ENCODE measurements around the gene FBXL13. TPM values are rescaled to one million over a fixed set of nuclear protein-coding genes. Genes with fewer than 3 reads are reported as not detected.

Gene FBXL13
- total and polyA plus RNA-seq, 10 of the 15 experiments (the other 5 are each of a cell fraction or from before 2014, with no cell fraction given) = 0.08 to 0.95 (median 0.28) TPM; not detected in 2

DNA sequence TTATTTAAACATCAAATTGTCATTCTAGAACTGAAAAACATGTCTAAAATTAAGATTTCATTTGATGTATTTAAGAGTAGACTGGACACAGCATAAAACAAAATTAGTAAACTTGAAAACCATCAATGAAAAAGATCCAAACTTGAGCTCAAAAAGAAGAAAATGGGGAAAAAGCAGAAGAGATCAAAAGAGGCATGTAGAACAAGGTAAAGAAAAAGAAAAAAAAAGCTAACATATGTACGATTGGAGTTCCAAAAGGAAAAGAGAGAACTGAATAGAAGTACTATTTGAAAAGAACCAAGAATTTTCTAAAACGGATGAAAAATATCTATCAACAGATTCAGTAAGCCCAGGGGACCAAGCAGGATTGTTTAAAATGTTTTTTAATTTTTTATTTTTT lies 3.6 kb downstream of the FBXL13 start:
- intact Hi-C loops (cut with micrococcal nuclease; ENCODE audit: unreplicated experiment) = no loop called here
- TF ChIP-seq PML (IDR thresholded peaks at IDR 0.05; ENCODE audit: low read length) (no peak), TCF12 (IDR thresholded peaks at IDR 0.05; ENCODE audit: low read depth, low read length) (no peak), NR2C2 (IDR thresholded peaks at IDR 0.05; ENCODE audit: borderline replicate concordance, control insufficient read depth, insufficient read length, low read depth) (no peak), ZBED1 (IDR thresholded peaks at IDR 0.05; ENCODE audit: borderline replicate concordance) (no peak), RBBP5 (conservative IDR thresholded peaks at IDR 0.05) (no peak), KDM1A (IDR thresholded peaks at IDR 0.05; ENCODE audit: borderline replicate concordance) (no peak), RUNX3 (IDR thresholded peaks at IDR 0.05; ENCODE audit: low read length) (no peak), CHD1 (IDR thresholded peaks at IDR 0.05; ENCODE audit: low read depth, low read length) (no peak)
- TF ChIP-seq, protein P1, sequence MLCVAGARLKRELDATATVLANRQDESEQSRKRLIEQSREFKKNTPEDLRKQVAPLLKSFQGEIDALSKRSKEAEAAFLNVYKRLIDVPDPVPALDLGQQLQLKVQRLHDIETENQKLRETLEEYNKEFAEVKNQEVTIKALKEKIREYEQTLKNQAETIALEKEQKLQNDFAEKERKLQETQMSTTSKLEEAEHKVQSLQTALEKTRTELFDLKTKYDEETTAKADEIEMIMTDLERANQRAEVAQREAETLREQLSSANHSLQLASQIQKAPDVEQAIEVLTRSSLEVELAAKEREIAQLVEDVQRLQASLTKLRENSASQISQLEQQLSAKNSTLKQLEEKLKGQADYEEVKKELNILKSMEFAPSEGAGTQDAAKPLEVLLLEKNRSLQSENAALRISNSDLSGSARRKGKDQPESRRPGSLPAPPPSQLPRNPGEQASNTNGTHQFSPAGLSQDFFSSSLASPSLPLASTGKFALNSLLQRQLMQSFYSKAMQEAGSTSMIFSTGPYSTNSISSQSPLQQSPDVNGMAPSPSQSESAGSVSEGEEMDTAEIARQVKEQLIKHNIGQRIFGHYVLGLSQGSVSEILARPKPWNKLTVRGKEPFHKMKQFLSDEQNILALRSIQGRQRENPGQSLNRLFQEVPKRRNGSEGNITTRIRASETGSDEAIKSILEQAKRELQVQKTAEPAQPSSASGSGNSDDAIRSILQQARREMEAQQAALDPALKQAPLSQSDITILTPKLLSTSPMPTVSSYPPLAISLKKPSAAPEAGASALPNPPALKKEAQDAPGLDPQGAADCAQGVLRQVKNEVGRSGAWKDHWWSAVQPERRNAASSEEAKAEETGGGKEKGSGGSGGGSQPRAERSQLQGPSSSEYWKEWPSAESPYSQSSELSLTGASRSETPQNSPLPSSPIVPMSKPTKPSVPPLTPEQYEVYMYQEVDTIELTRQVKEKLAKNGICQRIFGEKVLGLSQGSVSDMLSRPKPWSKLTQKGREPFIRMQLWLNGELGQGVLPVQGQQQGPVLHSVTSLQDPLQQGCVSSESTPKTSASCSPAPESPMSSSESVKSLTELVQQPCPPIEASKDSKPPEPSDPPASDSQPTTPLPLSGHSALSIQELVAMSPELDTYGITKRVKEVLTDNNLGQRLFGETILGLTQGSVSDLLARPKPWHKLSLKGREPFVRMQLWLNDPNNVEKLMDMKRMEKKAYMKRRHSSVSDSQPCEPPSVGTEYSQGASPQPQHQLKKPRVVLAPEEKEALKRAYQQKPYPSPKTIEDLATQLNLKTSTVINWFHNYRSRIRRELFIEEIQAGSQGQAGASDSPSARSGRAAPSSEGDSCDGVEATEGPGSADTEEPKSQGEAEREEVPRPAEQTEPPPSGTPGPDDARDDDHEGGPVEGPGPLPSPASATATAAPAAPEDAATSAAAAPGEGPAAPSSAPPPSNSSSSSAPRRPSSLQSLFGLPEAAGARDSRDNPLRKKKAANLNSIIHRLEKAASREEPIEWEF (IDR thresholded peaks at IDR 0.05; ENCODE audit: insufficient replicate concordance, low read depth, low read length) = no peak
- TF ChIP-seq, protein P2, sequence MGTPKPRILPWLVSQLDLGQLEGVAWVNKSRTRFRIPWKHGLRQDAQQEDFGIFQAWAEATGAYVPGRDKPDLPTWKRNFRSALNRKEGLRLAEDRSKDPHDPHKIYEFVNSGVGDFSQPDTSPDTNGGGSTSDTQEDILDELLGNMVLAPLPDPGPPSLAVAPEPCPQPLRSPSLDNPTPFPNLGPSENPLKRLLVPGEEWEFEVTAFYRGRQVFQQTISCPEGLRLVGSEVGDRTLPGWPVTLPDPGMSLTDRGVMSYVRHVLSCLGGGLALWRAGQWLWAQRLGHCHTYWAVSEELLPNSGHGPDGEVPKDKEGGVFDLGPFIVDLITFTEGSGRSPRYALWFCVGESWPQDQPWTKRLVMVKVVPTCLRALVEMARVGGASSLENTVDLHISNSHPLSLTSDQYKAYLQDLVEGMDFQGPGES (IDR thresholded peaks at IDR 0.05) = no peak
- TF ChIP-seq, protein P3, sequence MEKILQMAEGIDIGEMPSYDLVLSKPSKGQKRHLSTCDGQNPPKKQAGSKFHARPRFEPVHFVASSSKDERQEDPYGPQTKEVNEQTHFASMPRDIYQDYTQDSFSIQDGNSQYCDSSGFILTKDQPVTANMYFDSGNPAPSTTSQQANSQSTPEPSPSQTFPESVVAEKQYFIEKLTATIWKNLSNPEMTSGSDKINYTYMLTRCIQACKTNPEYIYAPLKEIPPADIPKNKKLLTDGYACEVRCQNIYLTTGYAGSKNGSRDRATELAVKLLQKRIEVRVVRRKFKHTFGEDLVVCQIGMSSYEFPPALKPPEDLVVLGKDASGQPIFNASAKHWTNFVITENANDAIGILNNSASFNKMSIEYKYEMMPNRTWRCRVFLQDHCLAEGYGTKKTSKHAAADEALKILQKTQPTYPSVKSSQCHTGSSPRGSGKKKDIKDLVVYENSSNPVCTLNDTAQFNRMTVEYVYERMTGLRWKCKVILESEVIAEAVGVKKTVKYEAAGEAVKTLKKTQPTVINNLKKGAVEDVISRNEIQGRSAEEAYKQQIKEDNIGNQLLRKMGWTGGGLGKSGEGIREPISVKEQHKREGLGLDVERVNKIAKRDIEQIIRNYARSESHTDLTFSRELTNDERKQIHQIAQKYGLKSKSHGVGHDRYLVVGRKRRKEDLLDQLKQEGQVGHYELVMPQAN (conservative IDR thresholded peaks at IDR 0.05) = no peak
- TF ChIP-seq, protein P4, sequence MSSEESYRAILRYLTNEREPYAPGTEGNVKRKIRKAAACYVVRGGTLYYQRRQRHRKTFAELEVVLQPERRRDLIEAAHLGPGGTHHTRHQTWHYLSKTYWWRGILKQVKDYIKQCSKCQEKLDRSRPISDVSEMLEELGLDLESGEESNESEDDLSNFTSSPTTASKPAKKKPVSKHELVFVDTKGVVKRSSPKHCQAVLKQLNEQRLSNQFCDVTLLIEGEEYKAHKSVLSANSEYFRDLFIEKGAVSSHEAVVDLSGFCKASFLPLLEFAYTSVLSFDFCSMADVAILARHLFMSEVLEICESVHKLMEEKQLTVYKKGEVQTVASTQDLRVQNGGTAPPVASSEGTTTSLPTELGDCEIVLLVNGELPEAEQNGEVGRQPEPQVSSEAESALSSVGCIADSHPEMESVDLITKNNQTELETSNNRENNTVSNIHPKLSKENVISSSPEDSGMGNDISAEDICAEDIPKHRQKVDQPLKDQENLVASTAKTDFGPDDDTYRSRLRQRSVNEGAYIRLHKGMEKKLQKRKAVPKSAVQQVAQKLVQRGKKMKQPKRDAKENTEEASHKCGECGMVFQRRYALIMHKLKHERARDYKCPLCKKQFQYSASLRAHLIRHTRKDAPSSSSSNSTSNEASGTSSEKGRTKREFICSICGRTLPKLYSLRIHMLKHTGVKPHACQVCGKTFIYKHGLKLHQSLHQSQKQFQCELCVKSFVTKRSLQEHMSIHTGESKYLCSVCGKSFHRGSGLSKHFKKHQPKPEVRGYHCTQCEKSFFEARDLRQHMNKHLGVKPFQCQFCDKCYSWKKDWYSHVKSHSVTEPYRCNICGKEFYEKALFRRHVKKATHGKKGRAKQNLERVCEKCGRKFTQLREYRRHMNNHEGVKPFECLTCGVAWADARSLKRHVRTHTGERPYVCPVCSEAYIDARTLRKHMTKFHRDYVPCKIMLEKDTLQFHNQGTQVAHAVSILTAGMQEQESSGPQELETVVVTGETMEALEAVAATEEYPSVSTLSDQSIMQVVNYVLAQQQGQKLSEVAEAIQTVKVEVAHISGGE (CRISPR knock-in tag; IDR thresholded peaks at IDR 0.05) = no peak

More for the DNA sequence above, 3.6 kb downstream of the FBXL13 start:
- no peaks in the 10 kb centered on the region for H3K9me3 ChIP-seq (replicated peaks; ENCODE audit: control insufficient read depth, insufficient read depth, low read length)
- peaks cover 6% of the 10 kb centered on the region for H3K79me2 ChIP-seq (ENCODE audit: control insufficient read depth, insufficient read depth, low read length)
- RAD21 ChIA-PET (ENCODE audit: unreplicated experiment) = interaction anchor here (2.0 kb wide), 1 partner anchor 9 kb away, joined by 10 read pairs; no protein-coding TSS in a partner anchor
- H2AFZ ChIP-seq (ENCODE audit: control insufficient read depth, low read depth, low read length) = no peak overlapping the region
- H3K4me3 ChIP-seq = no peak overlapping the region
- H4K20me1 ChIP-seq (ENCODE audit: control insufficient read depth, insufficient read depth) = no peaks in the 10 kb centered on the region
- H3K36me3 ChIP-seq (ENCODE audit: control insufficient read depth in 2 of 2, insufficient read depth in 2 of 2, low read length in 1 of 2) = no peaks in the 10 kb centered on the region
- no peak overlapping the region for H3K9ac ChIP-seq (ENCODE audit: control insufficient read depth, insufficient read depth, low read length)
- H3K4me2 ChIP-seq (ENCODE audit: control insufficient read depth, insufficient read depth) = no peak overlapping the region
- H3K27ac ChIP-seq (ENCODE audit: control insufficient read depth, insufficient read depth) = no peak overlapping the region
- no peak for DNase-seq (ENCODE audit: low read depth, low spot score)
- no peak for ATAC-seq
- POLR2A ChIA-PET = interaction anchor here (0.6 kb wide), 2 partner anchors 84 to 226 kb away, joined by 4 to 5 read pairs; no protein-coding TSS in a partner anchor
- CTCF ChIA-PET = interaction anchor here (4.3 kb wide), 1 partner anchor 9 kb away, joined by 28 read pairs; no protein-coding TSS in a partner anchor
- in situ Hi-C loops (cut with MboI) = no loop called here
- SMC1A ChIA-PET (ENCODE audit: uncharacterized antibody, unreplicated experiment) = interaction anchor here (1.5 kb wide), 1 partner anchor 9 kb away, joined by 4 read pairs; no protein-coding TSS in a partner anchor
- H3K27me3 ChIP-seq (replicated peaks in 1 of 2; ENCODE audit: control insufficient read depth in 2 of 2, insufficient read depth in 2 of 2, low read length in 1 of 2) = no peaks in the 10 kb centered on the region
- FAIRE-seq = no peak
- BruUV-seq (replicated peaks) = no TSS peak
- H3K4me1 ChIP-seq (ENCODE audit: control insufficient read depth, insufficient read depth, low read length) = peaks cover 2% of the 10 kb centered on the region; the same call in 1 of the 2 replicates
- WGBS (ENCODE audit: insufficient coverage, insufficient replicate concordance, low lambda C conversion rate, missing lambda C conversion rate) = 66% methylated on average over 2 of the region's 2 CpGs

All from GM12878 (cell line).